HPDE6-E6E7 (cell line): ENCODE measurements around the gene TBC1D22A.

ENCODE experiments used
- DNase-seq: peaks from one replicate; pipeline ENCODE4 v3.0.0; 2011; ENCODE audit warnings: missing footprints; ENCODE audit errors: extremely low spot score

TBC1D22A gene

GRCh38 chr22:47013861-47014635 is 251.6 kb downstream of the TBC1D22A start:
- no peak for DNase-seq

- no peak for DNase-seq
These were observed 252.3 kb downstream of the TBC1D22A start for GRCh38 chr22:47014636-47015345.

GRCh38 chr22:47015589-47016178 is 253.2 kb downstream of the TBC1D22A start:
- no peak for DNase-seq

- no peak for DNase-seq
These were observed 254.2 kb downstream of the TBC1D22A start for GRCh38 chr22:47016631-47017030.

- DNase-seq = no peak
These were observed 254.8 kb downstream of the TBC1D22A start for GRCh38 chr22:47017245-47017644.

- no peak for DNase-seq
These were observed 255.8 kb downstream of the TBC1D22A start for GRCh38 chr22:47018010-47018910.

- no peak for DNase-seq
These were observed 256.8 kb downstream of the TBC1D22A start for GRCh38 chr22:47019012-47019790.

GRCh38 chr22:47020166-47020565 is 257.7 kb downstream of the TBC1D22A start:
- no peak for DNase-seq

- no peak for DNase-seq
These were observed 259.1 kb downstream of the TBC1D22A start for GRCh38 chr22:47021371-47022074.

GRCh38 chr22:47022075-47022473 is 259.6 kb downstream of the TBC1D22A start:
- DNase-seq = no peak

GRCh38 chr22:47022475-47022874 is 260.0 kb downstream of the TBC1D22A start:
- no peak for DNase-seq

- DNase-seq = no peak
These were observed 261.4 kb downstream of the TBC1D22A start for GRCh38 chr22:47023871-47024270.

GRCh38 chr22:47027766-47028165 is 265.3 kb downstream of the TBC1D22A start:
- no peak for DNase-seq

- DNase-seq = no peak
These were observed 267.0 kb downstream of the TBC1D22A start for GRCh38 chr22:47029244-47030074.

GRCh38 chr22:47030143-47030661 is 267.8 kb downstream of the TBC1D22A start:
- DNase-seq = no peak

- no peak for DNase-seq
These were observed 268.6 kb downstream of the TBC1D22A start for GRCh38 chr22:47030881-47031627.

GRCh38 chr22:47031628-47031915 is 269.1 kb downstream of the TBC1D22A start:
- no peak for DNase-seq

- no peak for DNase-seq
These were observed 269.9 kb downstream of the TBC1D22A start for GRCh38 chr22:47032091-47032943.
